NCI-H2196 treated with DMSO at 0.1 percent for 48 hours (cell line): ENCODE measurements around the gene SSBP3.

Experiments
- DNase-seq: peaks from one replicate; lab custom pipeline; 2025; ENCODE audit not compliant: unreplicated experiment; lab: John Stamatoyannopoulos, UW

Gene SSBP3

DNA sequence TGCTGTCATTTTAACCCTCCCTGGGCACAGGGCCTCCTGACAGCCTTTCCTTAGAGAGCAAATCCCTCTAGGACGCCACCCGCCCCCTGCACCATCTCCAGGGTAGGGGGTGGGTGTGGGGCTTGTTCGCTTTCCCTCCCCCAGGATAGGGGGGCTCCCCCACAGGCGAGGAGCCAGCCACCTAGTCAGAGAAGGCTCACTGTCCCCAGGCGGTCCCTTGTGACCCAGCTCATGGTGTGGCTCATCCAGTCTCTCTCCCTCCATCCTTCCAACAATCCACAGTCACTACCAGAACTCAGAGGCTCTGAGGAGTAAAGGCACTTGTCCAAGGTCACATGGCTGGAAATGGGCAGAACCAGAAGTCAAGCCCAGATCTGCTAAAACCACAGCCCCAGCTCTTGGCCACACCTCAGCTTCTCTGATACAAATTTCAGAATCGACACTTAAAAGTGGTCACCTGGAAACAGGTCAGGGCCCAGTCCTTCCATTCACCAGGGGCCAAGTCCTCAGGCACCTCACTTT is 116.4 kb downstream of the SSBP3 start:
- no peak for DNase-seq

DNA sequence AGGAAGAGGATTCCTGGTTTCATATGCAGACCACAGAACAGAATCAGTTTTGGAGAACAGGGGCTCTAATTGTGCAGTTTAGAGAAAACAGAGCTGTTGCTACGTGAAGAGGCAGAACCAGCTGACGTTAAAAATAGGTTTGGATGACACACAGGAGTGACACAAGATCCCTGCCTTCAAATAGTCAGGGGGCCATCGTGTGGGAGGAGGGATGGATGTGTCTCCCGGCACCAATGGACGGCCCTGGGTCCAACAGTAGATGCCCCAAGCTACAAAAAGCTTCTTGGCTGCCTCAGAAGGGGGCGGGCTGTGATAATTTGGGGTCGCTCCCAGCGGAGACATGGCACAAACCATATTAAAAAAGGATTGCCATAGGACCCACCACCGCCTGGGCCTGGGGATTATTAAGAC is 118.4 kb downstream of the SSBP3 start:
- DNase-seq: no peak

DNA sequence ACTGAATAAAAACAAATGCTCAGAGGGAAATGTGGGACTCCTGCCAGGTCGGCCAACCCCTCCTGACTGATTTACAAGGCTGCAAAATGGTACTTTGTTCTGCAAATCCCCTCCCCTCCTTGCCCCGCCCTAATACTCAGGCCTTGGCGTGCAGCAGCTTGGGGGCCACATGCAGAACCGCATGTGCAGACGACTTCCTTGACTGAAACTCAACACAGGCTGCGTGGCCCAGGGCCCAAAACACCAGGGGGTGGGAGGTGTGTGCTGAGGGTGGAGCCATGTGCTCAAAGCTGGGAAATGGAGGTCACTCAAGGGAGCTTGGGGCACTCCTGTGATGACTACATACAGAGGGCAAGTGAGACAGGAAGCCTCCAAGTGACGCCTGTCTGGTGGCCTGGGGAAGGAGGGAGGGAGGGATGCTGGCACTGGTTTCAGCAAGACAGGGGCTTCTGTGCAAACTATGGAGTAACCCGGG is 119.0 kb downstream of the SSBP3 start:
- peak; percentile 20 for DNase-seq

DNA sequence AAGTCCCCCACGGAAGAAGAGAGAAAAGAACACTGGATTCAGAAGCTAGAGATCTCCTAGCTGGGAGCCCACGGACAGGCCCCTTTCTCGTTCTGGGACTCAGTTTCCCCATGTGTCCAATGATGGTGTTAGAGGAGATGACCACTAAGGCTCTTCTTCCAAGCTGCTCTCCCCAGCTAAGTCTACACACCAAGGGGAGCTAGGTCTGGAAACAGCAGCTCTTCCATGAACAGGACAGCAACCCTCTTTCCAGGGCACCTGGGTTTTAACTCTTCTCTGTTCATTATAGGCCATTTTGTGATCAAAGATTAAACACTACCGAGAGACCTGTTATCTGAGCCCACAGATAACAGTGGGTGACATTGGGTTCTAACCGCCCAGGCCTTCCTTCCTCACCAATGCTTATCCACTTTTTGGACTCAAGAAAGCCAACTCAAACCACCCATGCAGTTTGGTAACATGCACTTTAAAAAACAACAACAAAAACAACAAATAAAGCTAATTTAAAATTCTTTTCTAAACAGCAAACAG is 120.3 kb downstream of the SSBP3 start:
- DNase-seq: no peak

DNA sequence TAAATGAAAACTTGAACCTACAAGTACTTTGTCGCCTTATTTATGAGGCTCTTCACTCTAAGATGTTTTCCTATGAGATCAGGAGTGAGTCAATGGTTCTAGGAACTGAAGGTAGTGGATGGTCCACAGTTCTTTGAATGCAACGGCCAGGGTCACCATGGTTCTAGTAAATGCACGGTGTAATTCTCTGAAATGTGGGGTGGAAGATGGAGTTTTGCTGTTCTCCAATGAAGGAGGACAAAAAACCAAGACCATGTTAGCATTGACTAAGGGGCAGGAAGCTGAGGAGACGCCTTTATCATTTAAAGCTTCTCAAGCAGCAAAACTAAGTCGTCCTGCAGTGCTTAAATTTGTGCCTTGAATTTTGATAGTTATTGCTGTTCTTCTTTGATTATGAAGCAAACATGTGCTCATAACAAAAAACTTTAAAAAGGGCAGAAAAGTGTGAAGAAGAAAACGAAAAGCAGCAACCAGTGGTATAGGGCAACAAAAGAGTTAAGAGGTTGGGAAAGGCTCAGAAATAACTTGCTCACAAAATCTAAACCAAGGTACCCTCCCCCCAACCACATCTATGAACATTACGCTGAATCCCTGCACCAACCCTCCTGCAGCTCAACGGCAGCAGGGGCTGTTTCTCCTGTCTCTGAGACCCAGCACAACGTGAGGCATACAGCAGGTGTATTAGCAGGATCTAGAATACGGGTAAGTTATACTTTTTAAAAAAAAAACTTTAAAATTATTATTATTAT is 121.2 kb downstream of the SSBP3 start:
- no peak for DNase-seq

DNA sequence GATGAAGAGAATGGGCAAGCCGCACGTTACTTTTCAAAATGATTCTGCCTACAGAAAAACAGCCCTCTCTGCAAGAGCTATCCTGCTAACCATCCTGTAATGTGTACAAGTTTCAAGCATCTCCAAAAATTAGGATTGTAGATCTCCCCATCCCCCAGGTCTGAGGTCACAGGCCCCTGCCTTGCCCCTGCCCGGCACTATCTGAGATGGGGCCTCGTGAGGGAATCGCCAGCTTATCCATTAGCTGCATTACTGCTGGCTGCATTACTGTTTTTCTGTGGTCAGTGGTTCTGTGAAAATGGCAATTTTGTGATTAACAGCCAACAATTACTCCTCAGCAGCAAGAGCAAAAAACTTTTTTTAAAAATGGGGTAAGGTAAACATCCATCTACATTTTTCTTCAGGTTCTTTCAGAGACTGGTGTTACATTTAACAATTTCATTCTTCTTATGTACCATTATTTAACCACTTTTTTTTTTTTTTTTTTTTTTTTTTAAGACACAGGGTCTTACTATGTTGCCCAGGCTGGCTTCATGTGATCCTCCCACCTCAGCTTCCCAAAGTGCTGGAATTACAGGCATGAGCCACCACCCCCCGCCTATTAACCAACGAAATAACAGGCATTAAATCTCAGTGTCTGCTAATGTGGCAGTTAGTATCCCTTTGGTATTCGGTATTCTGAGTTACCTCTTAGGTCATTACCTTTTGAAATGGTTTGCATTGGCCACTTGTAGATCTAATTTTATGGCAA is 122.4 kb downstream of the SSBP3 start:
- DNase-seq: no peak

DNA sequence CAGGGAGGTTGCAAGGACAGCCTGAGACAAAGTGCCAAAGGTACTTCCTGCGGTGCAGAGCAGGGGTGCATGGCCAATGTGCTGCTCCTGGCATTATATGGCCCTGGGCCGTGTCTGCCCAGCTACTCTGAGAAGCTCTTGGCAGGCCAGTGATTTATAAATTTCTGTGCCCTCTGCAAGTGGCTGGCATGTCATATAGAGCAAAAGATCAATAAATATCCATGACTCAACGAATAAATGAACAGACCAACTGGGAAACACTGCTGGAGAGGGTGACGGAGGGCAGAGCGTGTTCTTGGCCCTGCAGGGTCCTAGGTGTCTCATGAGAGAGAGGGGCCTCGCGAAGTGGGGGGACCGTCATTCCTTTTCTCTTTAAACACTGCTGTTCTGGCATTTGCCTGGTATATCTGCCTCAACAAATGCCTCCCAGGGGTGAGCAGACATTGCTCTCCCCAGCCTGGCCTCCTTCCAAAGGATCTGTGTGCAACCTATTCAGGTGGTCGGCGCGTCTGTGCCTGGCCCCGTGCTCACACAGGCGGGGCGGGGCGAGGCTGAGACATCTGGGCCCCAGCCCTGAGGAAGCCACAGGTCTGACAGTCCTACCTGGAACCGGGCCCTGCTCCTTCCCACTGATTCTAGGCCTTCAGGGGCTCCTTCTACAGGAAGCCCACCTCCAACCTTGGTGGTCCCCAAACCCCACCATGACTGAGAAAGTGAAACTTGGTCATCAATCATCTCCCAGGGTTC is 123.9 kb downstream of the SSBP3 start:
- no peak for DNase-seq

DNA sequence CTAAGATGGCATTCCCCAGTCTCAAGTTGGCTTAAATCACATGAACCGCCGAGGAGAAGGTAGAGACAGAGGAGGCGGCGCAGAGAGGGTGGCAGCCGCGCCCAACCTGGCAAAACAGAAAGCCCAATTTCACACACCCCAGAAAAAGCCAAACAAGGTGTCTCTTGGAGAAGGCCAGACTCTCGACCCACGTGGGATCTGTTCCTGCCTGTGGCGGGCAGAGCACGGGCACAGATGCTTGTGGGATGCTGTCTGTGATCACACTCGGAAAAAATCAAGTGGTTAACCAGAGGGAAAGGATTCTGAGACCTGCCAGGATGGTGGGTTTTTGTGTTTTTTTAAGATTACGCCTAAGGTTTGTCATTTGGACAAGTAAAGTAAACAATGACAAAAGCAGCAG is 125.5 kb downstream of the SSBP3 start:
- DNase-seq: no peak

DNA sequence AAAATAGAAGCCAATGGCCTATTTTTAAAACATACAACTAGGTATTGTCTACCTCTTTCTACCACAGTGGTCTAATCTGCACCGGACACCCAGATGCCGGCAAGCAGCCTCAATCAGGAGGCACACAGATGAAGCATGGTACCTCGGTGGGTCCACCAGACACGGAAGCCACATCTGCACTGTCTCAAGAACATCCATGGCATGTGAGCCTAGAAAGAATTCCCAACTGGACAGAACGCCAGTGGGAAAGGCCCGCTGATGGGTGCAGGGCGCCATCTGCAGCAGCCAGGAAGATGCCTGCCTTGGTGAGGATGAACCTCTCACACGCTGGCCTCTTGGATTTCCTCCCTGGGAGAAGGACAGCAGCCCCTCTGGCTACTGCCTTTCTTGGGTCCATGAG is 126.7 kb downstream of the SSBP3 start:
- no peak for DNase-seq

DNA sequence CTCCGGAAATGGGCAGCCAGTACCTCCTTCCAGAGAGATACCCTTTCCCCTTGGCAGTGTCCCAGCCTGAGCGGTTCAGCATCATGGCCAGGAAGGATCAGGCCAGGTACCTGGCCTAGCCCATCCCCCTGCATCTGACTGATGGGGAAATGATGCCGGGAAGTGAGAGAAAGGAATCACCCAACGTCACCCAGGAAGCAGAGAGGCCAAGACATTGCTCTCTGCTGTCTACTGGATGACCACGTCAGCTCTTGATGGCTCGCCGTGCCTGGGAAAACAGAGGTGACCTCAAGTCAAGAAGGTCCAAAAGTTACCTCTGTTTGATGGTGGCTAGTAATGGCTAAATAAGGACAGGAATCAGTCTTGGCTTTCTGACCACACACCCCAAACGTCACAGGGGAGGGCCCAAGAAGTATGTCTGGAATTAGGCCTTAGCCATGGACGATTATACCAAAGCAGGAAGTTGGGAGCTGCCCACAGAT is 127.2 kb downstream of the SSBP3 start:
- DNase-seq: no peak

DNA sequence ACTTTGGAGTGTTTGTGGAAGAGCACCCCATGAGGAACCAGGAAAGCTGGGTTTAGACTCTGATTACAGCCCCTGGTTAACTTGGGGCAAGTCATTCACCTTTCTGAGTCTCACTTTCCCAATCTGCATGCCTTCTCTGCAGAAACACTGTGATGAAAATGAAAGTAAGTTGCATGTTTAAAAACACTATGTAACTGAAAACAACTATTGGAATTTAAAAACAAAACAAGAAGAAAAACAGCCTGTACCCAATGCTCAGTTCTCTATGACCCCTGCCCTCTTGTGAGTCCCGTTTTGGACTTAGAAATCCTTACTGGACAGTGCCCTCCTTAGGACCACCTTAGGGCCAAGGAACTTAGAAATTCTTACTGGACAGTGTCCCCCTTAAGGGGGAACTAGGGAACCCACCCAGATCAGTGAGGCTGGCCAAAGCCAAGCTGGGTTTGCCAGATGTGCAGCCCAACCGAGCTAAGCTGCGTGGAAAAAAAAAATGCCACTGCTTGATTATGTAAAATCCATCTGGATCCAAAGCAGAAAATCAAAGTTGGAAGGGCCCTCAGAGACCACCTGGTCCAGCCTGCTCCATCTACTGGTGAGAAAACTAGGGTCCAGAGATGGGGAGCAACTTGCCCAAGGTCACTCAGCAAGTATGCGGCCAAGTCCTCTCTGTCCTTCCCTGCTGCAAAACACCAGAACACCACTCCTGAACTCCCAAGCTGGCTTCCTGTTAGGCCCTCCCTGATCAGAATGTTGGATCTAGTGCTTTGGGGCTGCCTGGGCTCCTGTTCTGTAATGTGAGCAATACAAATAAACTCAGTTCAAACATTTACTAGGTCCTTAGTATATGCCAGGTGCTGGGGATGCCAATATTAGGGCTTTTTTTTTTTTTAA is 128.5 kb downstream of the SSBP3 start:
- no peak for DNase-seq

DNA sequence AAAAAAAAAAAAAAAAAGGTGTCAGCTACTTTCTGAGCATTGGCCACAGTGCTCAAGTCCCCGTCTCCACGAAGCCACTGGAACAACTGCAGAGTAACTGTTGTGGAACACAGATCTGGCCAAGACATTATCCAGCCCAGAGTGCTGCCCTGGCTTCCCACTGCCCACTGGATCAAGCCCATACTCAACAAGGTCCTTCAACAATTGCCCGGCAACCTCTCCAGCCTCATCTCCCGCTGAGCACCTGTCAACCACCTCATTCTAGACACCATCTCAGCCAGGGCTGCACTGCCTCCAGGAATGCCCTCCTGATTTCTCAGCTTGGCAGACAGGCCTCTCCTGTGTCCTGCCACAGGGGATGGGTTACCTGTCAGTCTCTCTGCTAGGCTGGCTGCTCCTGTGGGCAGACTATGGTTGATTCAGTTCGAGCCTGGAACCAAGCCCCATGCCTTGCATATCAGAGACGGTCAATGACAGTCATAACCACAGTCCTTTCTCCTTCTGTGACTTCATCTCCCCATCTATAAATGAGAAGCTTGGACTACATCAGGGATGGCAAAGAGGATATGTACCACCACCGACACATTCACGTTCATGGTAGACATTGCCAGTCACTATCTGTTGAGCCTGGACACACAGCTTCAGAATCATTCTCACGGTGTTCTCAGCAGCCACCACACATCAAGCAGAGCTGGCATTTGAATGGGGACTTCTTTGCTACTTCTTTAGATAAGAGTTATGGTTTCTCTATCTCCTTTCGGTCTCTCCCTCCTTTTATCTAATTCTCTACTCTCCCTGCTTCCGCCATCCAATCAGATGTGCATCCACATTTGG is 129.4 kb downstream of the SSBP3 start:
- no peak for DNase-seq

DNA sequence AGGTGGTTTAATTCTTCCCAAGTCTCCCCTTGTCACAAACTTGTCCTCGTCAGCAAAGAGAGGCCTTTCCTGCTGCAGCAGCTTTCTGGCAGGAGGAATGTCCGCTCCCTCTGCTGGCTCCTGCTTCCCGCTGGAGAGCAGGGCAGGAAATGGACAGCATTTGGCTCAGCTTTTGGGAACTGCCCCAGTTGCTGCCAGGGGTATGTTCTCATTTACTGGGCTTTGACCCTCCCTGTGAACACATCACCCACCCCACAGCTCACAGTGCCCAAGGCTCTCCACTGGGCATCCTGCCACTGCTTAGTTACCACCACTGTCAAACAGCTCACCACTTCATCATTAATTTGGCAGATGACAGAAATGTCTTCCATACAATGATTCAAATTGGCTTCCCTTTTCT is 130.8 kb downstream of the SSBP3 start:
- no peak for DNase-seq

DNA sequence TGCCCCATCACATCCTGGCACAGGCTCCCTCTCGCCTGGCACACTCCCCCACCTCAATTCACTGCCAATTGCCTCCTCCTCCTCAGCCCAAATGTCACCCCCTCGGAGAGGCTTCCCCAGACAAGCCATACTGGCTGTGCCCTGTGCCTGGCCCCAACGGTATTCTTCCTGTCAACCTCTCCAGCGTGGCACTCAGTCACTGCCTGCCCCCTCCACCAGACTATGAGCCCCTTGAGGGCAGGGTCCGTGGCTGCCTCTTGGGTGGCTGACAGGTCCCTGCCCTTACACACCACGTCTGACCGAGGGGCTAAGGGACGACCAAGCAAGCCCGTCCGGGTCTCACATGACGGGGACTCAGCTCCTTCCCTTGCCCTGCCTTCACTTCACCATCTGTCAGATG is 131.3 kb downstream of the SSBP3 start:
- DNase-seq: no peak

DNA sequence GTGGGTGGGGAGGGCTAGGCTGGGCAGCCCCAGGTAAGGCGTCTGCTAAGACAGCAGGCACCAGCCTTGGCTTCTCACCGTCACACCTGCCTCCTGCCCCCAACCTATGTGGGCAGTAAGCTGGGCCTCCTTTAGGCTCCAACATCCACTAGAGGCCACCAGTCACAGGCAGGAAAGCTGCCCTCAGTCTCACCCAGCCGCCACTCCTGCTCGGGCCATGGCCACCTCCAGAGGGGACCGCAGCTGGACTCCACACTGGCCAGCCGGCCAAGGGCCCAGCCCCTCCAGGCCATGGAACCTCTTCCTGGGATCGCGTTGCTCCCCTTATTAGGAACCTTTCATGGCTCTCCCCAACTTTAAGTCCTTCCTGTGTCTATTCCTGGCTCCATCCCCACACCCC is 131.7 kb downstream of the SSBP3 start:
- peak; percentile 7 for DNase-seq

DNA sequence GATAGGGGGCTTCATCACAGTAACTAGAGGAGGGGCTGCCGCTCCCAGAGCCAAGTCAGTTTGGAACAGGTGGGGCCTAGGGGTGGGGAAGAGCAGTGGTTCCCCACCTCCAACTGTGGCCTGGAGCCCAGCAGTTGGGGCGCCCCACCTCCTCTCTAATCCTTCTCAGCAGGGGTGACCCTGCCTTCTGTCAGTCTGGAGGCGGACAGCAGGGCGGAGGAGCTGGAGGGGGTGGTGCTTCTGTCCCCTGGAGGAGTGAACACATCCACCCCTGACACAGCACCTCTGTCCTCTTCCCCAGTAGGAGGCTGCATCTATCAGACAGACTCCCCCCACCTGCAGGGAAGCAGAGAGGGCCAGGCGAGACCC is 132.4 kb downstream of the SSBP3 start:
- peak; percentile 5 for DNase-seq

DNA sequence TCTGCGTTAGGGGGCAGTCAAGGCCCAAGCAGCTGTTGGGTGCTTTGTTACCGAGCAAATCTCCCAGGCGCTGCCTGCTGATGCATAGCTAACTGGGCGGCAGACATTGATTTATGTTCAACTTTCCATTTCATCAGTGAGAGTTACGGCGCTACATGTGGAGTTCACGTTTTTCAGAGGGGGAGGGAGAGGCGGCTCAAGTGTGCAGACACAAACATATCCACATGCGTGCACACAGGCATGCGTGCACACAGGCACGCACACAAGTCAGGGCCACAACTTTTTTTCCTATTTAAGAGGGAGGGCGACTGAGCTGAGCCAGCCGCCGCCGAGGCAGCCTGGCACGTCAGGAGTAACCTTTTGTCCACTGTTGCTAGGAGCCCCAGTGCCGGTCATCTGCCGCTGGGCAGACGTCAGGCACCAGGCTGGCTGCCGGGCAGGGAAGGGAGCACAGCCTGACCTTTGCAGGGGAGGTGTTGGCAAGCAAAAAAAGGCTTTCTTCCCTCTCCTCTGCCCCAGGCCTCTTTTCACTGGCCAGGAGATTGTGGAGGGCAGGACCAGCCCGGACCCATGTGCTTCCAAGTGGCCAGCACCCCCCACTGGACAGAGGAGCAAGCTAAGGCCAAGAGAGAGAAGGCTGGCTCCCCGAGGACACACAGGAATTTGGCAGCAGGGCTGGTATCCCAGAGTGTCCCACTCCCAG is 133.0 kb downstream of the SSBP3 start:
- peak; percentile 81 for DNase-seq

DNA sequence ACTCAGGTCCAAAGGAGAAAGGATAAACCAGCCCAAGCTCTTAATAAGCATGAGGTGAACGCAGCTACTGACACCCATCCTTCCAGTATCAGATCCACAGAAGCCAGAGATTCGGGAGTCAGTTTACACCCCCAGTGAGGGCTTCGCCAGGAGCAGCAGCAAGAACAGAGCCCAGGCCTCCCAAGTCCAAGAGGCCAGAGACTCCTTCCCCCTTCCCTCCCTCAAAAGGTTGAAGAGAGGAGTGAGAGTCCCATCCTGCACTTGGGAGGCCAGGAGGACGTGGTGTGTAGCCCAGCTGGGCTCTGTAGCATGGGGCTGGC is 133.5 kb downstream of the SSBP3 start:
- DNase-seq: no peak

DNA sequence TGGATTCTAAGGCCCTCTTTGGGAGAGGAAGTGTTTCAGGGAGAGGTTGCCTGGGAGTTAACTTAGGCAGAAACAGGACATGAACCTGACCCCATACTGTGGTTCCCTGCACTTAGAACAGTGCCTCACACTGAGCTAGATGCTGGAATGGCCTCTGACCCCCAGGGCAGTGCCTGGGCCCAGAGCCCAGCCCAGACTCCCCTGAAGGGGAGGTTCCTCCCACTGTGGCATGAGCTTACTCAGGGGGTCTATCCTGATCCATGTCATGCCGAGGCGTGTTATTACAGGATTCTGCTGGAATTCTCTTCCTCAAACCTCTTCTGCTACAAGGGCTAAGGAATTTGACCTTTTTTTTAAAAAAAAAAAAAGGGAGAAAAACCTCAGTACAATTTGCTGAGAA is 134.1 kb downstream of the SSBP3 start:
- no peak for DNase-seq
